Measurements from ENCODE around the gene PCDH9.

PCDH9 gene

GRCh38 chr13:66364346-66364745 lies 865.8 kb downstream of the PCDH9 start:
- H2AK5ac ChIP-seq (ENCODE audit: low read depth, low read length): no peak overlapping the region
- no peaks in the 10 kb centered on the region for H3K79me1 ChIP-seq (ENCODE audit: low read depth, low read length)
- no peak overlapping the region for H2BK120ac ChIP-seq (ENCODE audit: low read depth, low read length)
- H3K27me3 ChIP-seq (ENCODE audit: control insufficient read depth in 3 of 3, insufficient read depth in 3 of 3, low read depth in 1 of 3, low read length in 3 of 3): no peaks in the 10 kb centered on the region
- H3K14ac ChIP-seq (ENCODE audit: low read length): no peak overlapping the region
- DNase-seq (ENCODE audit: low spot score): no peak
- H3K27ac ChIP-seq (replicated peaks; ENCODE audit: low read length): no peak overlapping the region
- H2BK12ac ChIP-seq (ENCODE audit: low read length): no peak overlapping the region
- no peak overlapping the region for H3K4me2 ChIP-seq (ENCODE audit: insufficient read depth, low read length, poor library complexity, severe bottlenecking)
- H4K8ac ChIP-seq (ENCODE audit: low read depth, low read length): no peak overlapping the region
- H3K4ac ChIP-seq (ENCODE audit: low read length): no peak overlapping the region
- H2AFZ ChIP-seq (ENCODE audit: low read length): no peak overlapping the region
- no peak overlapping the region for H4K91ac ChIP-seq (ENCODE audit: low read depth, low read length, poor library complexity)
- no peak overlapping the region for H2BK15ac ChIP-seq (ENCODE audit: low read length)
- H2BK5ac ChIP-seq (ENCODE audit: low read length): no peak overlapping the region
- no peak overlapping the region for H3K9ac ChIP-seq (ENCODE audit: low read depth, low read length, poor library complexity)
- H3K18ac ChIP-seq (ENCODE audit: low read length): no peak overlapping the region
- H3K36me3 ChIP-seq (replicated peaks in 1 of 2; ENCODE audit: control insufficient read depth in 2 of 2, insufficient read depth in 2 of 2, low read length in 2 of 2): no peaks in the 10 kb centered on the region
- H3K4me1 ChIP-seq (ENCODE audit: control insufficient read depth in 2 of 2, insufficient read depth in 1 of 2, low read depth in 1 of 2, low read length in 2 of 2): peaks cover 1 to 5% of the 10 kb centered on the region in 2 donors
- H3K23ac ChIP-seq (ENCODE audit: low read depth, low read length, poor library complexity): no peak overlapping the region
- no peak overlapping the region for H3K4me3 ChIP-seq (ENCODE audit: low read length in 2 of 2)
- peaks cover 0 to 6% of the 10 kb centered on the region in 2 donors for H3K9me3 ChIP-seq (replicated peaks in 1 of 2; ENCODE audit: control insufficient read depth in 2 of 2, insufficient read depth in 1 of 2, low read depth in 1 of 2, low read length in 2 of 2)

DNA sequence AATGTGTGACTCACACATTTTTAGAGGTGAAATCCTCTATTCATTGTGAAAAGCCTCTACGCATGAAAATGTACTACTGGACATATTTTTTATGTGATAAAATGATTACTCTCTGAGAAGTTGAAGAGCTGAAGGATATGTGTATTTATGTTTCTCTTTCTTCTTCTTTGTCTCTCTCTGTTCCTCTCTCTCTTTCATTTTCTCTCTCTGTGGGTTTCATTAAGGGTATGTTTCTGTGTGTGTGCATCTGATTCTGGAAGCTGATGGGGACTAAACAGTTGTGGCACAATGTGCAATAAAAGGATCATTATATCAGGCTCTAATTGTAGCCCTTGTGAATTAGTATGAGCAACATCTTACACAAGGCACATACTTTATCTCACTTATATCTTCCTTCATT lies 867.7 kb downstream of the PCDH9 start:
- no peak overlapping the region for H2BK120ac ChIP-seq (ENCODE audit: low read depth, low read length)
- H2AK5ac ChIP-seq (ENCODE audit: low read depth, low read length): no peak overlapping the region
- no peaks in the 10 kb centered on the region for H3K27me3 ChIP-seq (ENCODE audit: control insufficient read depth in 3 of 3, insufficient read depth in 3 of 3, low read depth in 1 of 3, low read length in 3 of 3)
- H2BK15ac ChIP-seq (ENCODE audit: low read length): no peak overlapping the region
- no peak overlapping the region for H3K4me2 ChIP-seq (ENCODE audit: insufficient read depth, low read length, poor library complexity, severe bottlenecking)
- no peaks in the 10 kb centered on the region for H3K36me3 ChIP-seq (replicated peaks in 1 of 2; ENCODE audit: control insufficient read depth in 2 of 2, insufficient read depth in 2 of 2, low read length in 2 of 2)
- H2AFZ ChIP-seq (ENCODE audit: low read length): no peak overlapping the region
- DNase-seq (ENCODE audit: low spot score): no peak
- no peak overlapping the region for H2BK12ac ChIP-seq (ENCODE audit: low read length)
- H3K79me1 ChIP-seq (ENCODE audit: low read depth, low read length): no peaks in the 10 kb centered on the region
- H3K4me3 ChIP-seq (ENCODE audit: low read length in 2 of 2): no peak overlapping the region
- no peak overlapping the region for H3K9ac ChIP-seq (ENCODE audit: low read depth, low read length, poor library complexity)
- no CpG with 5 or more reads among the region's 1 CpG for WGBS, 2 donors (ENCODE audit: extremely low coverage in 2 of 2, insufficient read length in 2 of 2, insufficient replicate concordance in 1 of 2)
- H2BK5ac ChIP-seq (ENCODE audit: low read length): no peak overlapping the region
- no peak overlapping the region for H3K4ac ChIP-seq (ENCODE audit: low read length)
- no peak overlapping the region for H3K14ac ChIP-seq (ENCODE audit: low read length)
- no peak overlapping the region for H3K27ac ChIP-seq (replicated peaks; ENCODE audit: low read length)
- H3K4me1 ChIP-seq (ENCODE audit: control insufficient read depth in 2 of 2, insufficient read depth in 1 of 2, low read depth in 1 of 2, low read length in 2 of 2): peaks cover 1 to 6% of the 10 kb centered on the region in 2 donors
- H4K8ac ChIP-seq (ENCODE audit: low read depth, low read length): no peak overlapping the region
- no peak overlapping the region for H3K23ac ChIP-seq (ENCODE audit: low read depth, low read length, poor library complexity)
- H3K18ac ChIP-seq (ENCODE audit: low read length): no peak overlapping the region
- H4K91ac ChIP-seq (ENCODE audit: low read depth, low read length, poor library complexity): no peak overlapping the region
- no peaks in the 10 kb centered on the region for H3K9me3 ChIP-seq (replicated peaks in 1 of 2; ENCODE audit: control insufficient read depth in 2 of 2, insufficient read depth in 1 of 2, low read depth in 1 of 2, low read length in 2 of 2)

DNA sequence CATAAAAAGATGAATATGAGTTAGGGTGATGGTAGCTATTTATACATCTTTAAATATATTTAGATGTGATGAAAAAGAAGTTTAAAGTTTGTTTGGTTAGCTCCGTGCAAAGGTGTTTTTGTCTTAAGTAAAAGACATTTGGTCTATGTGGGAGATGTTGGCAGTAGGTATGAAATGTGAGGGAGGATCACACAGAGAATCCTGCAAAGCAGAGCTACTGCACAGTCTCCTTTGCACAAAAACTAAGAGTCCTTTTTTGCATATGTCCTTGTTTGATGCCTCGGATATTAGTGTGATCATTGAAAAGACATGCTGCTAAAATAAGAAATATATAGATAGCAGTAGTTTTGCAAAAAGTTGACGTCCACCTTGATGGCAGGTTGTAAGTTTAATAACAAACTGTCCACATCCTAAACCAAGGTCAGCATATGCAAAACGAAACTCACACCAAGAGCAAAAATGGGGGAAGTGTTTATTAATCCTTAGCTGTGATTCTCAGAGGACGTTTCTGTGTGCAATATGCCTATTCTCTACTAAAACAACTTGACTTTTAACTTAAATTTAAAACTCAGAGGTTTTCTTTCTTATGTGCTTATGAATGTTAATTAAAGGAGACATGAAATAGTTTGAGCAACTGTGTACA lies 870.1 kb downstream of the PCDH9 start:
- Histone ChIP-seq H3K9ac (ENCODE audit: low read depth, low read length, poor library complexity) (no peak overlapping the region), H3K14ac (ENCODE audit: low read length) (no peak overlapping the region), H2BK120ac (ENCODE audit: low read depth, low read length) (no peak overlapping the region), H2AK5ac (ENCODE audit: low read depth, low read length) (no peak overlapping the region), H3K4ac (ENCODE audit: low read length) (no peak overlapping the region), H3K79me1 (ENCODE audit: low read depth, low read length) (no peaks in the 10 kb centered on the region), H3K4me2 (ENCODE audit: insufficient read depth, low read length, poor library complexity, severe bottlenecking) (no peak overlapping the region), H3K27me3 (ENCODE audit: control insufficient read depth in 3 of 3, insufficient read depth in 3 of 3, low read depth in 1 of 3, low read length in 3 of 3) (no peaks in the 10 kb centered on the region), H2BK5ac (ENCODE audit: low read length) (no peak overlapping the region), H2BK15ac (ENCODE audit: low read length) (no peak overlapping the region), H3K9me3 (replicated peaks in 1 of 2; ENCODE audit: control insufficient read depth in 2 of 2, insufficient read depth in 1 of 2, low read depth in 1 of 2, low read length in 2 of 2) (no peaks in the 10 kb centered on the region), H3K18ac (ENCODE audit: low read length) (no peak overlapping the region), H2BK12ac (ENCODE audit: low read length) (no peak overlapping the region), H4K91ac (ENCODE audit: low read depth, low read length, poor library complexity) (no peak overlapping the region), H4K8ac (ENCODE audit: low read depth, low read length) (no peak overlapping the region), H2AFZ (ENCODE audit: low read length) (peak overlapping the region; percentile 48), H3K4me3 (ENCODE audit: low read length in 2 of 2) (no peak overlapping the region), H3K36me3 (replicated peaks in 1 of 2; ENCODE audit: control insufficient read depth in 2 of 2, insufficient read depth in 2 of 2, low read length in 2 of 2) (no peaks in the 10 kb centered on the region), H3K27ac (replicated peaks; ENCODE audit: low read length) (no peak overlapping the region), H3K4me1 (ENCODE audit: control insufficient read depth in 2 of 2, insufficient read depth in 1 of 2, low read depth in 1 of 2, low read length in 2 of 2) (peaks cover 1 to 9% of the 10 kb centered on the region in 2 donors), H3K23ac (ENCODE audit: low read depth, low read length, poor library complexity) (no peak overlapping the region)
- no peak for DNase-seq (ENCODE audit: low spot score)
- 100% methylated on average over 1 of the region's 5 CpGs; no CpG with 5 or more reads in 1 of the 2 donors for WGBS, 2 donors (ENCODE audit: extremely low coverage in 2 of 2, insufficient read length in 2 of 2, insufficient replicate concordance in 1 of 2)

DNA sequence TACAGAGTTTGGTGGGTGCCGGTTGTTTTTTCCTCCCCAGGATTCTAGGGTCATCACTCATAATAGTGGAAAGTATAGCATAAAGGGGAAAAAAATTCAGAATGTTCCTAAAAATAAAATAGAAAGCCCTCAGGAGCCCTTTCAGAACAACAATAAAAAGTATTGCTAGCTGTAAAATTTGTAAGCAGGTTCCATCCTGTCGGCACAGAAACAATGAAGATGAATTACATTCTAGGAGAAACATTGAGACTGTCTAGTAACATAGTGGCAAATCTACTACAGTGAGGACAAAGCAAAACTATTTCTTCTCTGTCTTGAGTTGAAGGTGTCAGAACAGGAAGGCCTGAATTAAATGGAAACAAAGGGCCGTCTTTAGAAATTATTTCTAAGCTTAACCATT lies 870.7 kb downstream of the PCDH9 start:
- no CpG with 5 or more reads among the region's 3 CpGs for WGBS, 2 donors (ENCODE audit: extremely low coverage in 2 of 2, insufficient read length in 2 of 2, insufficient replicate concordance in 1 of 2)
- Histone ChIP-seq H3K9me3 (replicated peaks in 1 of 2; ENCODE audit: control insufficient read depth in 2 of 2, insufficient read depth in 1 of 2, low read depth in 1 of 2, low read length in 2 of 2) (no peaks in the 10 kb centered on the region), H2BK12ac (ENCODE audit: low read length) (no peak overlapping the region), H3K4me1 (ENCODE audit: control insufficient read depth in 2 of 2, insufficient read depth in 1 of 2, low read depth in 1 of 2, low read length in 2 of 2) (peaks cover 1 to 9% of the 10 kb centered on the region in 2 donors), H3K36me3 (replicated peaks in 1 of 2; ENCODE audit: control insufficient read depth in 2 of 2, insufficient read depth in 2 of 2, low read length in 2 of 2) (no peaks in the 10 kb centered on the region), H3K23ac (ENCODE audit: low read depth, low read length, poor library complexity) (no peak overlapping the region), H3K18ac (ENCODE audit: low read length) (no peak overlapping the region), H3K79me1 (ENCODE audit: low read depth, low read length) (no peaks in the 10 kb centered on the region), H3K9ac (ENCODE audit: low read depth, low read length, poor library complexity) (no peak overlapping the region), H2BK5ac (ENCODE audit: low read length) (no peak overlapping the region), H2BK15ac (ENCODE audit: low read length) (no peak overlapping the region), H3K27ac (replicated peaks; ENCODE audit: low read length) (no peak overlapping the region), H3K4ac (ENCODE audit: low read length) (no peak overlapping the region), H2AK5ac (ENCODE audit: low read depth, low read length) (no peak overlapping the region), H2AFZ (ENCODE audit: low read length) (peak overlapping the region; percentile 75), H2BK120ac (ENCODE audit: low read depth, low read length) (no peak overlapping the region), H3K4me3 (ENCODE audit: low read length in 2 of 2) (no peak overlapping the region), H4K8ac (ENCODE audit: low read depth, low read length) (no peak overlapping the region), H3K14ac (ENCODE audit: low read length) (no peak overlapping the region), H3K4me2 (ENCODE audit: insufficient read depth, low read length, poor library complexity, severe bottlenecking) (no peak overlapping the region), H3K27me3 (ENCODE audit: control insufficient read depth in 3 of 3, insufficient read depth in 3 of 3, low read depth in 1 of 3, low read length in 3 of 3) (no peaks in the 10 kb centered on the region), H4K91ac (ENCODE audit: low read depth, low read length, poor library complexity) (no peak overlapping the region)
- DNase-seq (ENCODE audit: low spot score): no peak

All from neuronal stem cell (in vitro differentiated cells).